Vagina (tissue), 2 donors: ENCODE results near the gene SLCO2B1.

ENCODE experiments used
- POLR2A ChIP-seq, 2 donors: fragments of 450-650 bp; IDR thresholded peaks; one replicate each; pipeline ENCODE4 v1.6.1; 2017; ENCODE audit warnings: antibody characterized with exemption in 2 of 2, mild to moderate bottlenecking in 2 of 2, moderate library complexity in 2 of 2
- POLR2AphosphoS5 ChIP-seq, 2 donors: sonication (generic); formaldehyde crosslinking; IDR thresholded peaks; one replicate each; pipeline ENCODE4 v1.9.0; 2017; ENCODE audit warnings: antibody characterized with exemption in 2 of 2, mild to moderate bottlenecking in 2 of 2, low read depth in 1 of 2; ENCODE audit not compliant: insufficient read depth in 1 of 2
- TF ChIP-seq, protein P1 (sequence below), 3 experiments: fragments of 450-650 bp in 2 of 3; fragments of 200-600 bp in 1 of 3; sonication (generic) in 1 of 3; IDR thresholded peaks; one replicate each; pipeline ENCODE4 v1.5.1; 2017 to 2019; ENCODE audit warnings: antibody characterized with exemption in 3 of 3, mild to moderate bottlenecking in 2 of 3, moderate library complexity in 2 of 3

DNA sequence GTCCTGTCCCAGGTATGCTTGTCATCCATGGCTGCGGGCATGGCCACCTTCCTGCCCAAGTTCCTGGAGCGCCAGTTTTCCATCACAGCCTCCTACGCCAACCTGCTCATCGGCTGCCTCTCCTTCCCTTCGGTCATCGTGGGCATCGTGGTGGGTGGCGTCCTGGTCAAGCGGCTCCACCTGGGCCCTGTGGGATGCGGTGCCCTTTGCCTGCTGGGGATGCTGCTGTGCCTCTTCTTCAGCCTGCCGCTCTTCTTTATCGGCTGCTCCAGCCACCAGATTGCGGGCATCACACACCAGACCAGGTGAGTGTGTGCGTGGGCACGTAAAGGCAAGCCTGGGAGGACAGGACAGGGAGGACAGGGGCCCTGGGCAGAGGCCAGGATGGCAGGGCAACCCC, 42.4 kb downstream of the SLCO2B1 start:
- TF ChIP-seq, protein P1, sequence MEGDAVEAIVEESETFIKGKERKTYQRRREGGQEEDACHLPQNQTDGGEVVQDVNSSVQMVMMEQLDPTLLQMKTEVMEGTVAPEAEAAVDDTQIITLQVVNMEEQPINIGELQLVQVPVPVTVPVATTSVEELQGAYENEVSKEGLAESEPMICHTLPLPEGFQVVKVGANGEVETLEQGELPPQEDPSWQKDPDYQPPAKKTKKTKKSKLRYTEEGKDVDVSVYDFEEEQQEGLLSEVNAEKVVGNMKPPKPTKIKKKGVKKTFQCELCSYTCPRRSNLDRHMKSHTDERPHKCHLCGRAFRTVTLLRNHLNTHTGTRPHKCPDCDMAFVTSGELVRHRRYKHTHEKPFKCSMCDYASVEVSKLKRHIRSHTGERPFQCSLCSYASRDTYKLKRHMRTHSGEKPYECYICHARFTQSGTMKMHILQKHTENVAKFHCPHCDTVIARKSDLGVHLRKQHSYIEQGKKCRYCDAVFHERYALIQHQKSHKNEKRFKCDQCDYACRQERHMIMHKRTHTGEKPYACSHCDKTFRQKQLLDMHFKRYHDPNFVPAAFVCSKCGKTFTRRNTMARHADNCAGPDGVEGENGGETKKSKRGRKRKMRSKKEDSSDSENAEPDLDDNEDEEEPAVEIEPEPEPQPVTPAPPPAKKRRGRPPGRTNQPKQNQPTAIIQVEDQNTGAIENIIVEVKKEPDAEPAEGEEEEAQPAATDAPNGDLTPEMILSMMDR (IDR thresholded peaks at IDR 0.05), result no peak
- TF ChIP-seq POLR2A (IDR thresholded peaks at IDR 0.05) (no peak), POLR2AphosphoS5 (IDR thresholded peaks at IDR 0.05; ENCODE audit: insufficient read depth in 1 of 2, low read depth in 1 of 2) (no peak)
